Measurements from ENCODE around the gene RASEF.

RASEF gene

GRCh38 chr9:83027153-83027891 is 35.6 kb downstream of the RASEF start:
- peak; percentile 80 for DNase-seq (ENCODE audit: low read depth)
- TF ChIP-seq, protein P1, sequence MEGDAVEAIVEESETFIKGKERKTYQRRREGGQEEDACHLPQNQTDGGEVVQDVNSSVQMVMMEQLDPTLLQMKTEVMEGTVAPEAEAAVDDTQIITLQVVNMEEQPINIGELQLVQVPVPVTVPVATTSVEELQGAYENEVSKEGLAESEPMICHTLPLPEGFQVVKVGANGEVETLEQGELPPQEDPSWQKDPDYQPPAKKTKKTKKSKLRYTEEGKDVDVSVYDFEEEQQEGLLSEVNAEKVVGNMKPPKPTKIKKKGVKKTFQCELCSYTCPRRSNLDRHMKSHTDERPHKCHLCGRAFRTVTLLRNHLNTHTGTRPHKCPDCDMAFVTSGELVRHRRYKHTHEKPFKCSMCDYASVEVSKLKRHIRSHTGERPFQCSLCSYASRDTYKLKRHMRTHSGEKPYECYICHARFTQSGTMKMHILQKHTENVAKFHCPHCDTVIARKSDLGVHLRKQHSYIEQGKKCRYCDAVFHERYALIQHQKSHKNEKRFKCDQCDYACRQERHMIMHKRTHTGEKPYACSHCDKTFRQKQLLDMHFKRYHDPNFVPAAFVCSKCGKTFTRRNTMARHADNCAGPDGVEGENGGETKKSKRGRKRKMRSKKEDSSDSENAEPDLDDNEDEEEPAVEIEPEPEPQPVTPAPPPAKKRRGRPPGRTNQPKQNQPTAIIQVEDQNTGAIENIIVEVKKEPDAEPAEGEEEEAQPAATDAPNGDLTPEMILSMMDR (conservative IDR thresholded peaks at IDR 0.05; ENCODE audit: low read length), result no peak
- no peak overlapping the region for H3K4me3 ChIP-seq (ENCODE audit: low read length)

DNA sequence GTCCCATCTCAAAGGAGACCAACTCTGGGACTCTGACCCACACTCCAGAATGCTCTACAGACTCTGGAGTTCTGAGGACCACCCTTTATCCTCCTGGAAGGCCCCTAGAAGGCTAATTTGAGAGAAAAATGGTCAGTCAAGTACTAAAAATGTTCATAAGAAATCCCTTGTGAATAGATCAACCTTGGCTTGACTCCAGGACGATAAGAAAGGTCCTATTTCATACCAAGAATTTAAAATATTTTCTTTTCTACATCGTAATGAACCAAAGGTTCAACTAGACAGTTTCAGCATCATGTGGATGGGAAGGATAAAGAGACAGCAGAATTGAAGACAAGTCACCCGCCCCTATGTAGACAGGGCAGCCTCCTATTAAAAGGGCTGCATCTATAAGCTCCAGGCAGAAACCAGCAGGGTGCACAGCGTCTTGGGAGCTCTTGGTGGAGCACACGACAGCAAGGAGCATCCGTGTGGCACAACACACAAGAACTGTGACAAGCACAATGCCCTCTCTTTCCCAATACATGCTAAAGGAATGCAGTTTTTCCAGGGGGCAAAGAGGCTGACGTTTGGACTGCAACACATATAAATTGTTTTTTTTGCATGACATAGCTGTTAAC is 38.3 kb downstream of the RASEF start:
- DNase-seq (ENCODE audit: low read depth), result no peak
- H3K4me3 ChIP-seq (ENCODE audit: low read length), result no peak overlapping the region
- TF ChIP-seq, protein P1 (conservative IDR thresholded peaks at IDR 0.05; ENCODE audit: low read length), result no peak

DNA sequence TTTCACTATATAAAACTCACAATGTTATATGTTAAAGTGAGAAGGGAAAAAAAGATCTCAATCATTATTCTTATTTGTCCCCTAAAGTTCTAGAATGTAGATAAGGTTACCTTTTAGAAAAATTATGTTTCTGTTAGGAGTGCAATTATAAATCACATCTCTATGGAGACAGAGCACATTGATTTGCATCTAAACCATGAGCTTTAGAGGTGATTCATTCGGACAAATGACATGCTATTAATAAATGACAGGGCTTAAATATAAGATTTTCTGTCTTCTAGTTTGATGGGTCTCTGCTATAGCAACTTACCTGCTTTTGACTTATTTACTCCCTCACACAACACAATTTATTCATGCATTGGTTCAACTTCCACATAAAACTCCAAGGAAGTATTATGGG is 39.8 kb downstream of the RASEF start:
- H3K4me3 ChIP-seq (ENCODE audit: low read length), result no peak overlapping the region
- DNase-seq (ENCODE audit: low read depth), result no peak
- TF ChIP-seq, protein P1 (conservative IDR thresholded peaks at IDR 0.05; ENCODE audit: low read length), result no peak

DNA sequence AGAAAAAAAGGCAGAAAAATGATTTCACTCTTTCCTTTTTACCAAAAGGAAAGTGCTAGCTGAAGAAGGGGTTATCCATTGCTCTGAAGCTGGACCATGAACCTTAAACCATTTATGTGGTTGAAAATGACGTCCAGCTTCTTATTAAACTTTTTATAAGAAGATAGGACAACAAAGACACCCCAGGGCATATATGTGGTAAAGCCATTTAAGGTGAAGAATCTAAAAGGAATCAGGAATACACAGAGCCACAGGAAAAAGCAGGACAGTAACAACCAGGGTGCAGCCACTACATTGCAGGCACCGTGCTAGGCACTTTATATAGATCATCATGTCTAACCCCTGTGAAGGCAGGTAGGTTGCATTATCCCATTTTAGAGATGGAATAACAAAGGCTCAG is 42.1 kb downstream of the RASEF start:
- TF ChIP-seq, protein P1 (conservative IDR thresholded peaks at IDR 0.05; ENCODE audit: low read length), result no peak
- DNase-seq (ENCODE audit: low read depth), result no peak

GRCh38 chr9:83020327-83020726 is 42.6 kb downstream of the RASEF start:
- no peak for DNase-seq (ENCODE audit: low read depth)

More for the DNA sequence above, 42.1 kb downstream of the RASEF start:
- no peak overlapping the region for H3K4me3 ChIP-seq (ENCODE audit: low read length)

GRCh38 chr9:83019246-83019645 is 43.7 kb downstream of the RASEF start:
- no peak for DNase-seq (ENCODE audit: low read depth)
- TF ChIP-seq, protein P1 (conservative IDR thresholded peaks at IDR 0.05; ENCODE audit: low read length), result no peak
- H3K4me3 ChIP-seq (ENCODE audit: low read length), result no peak overlapping the region

More at GRCh38 chr9:83020327-83020726, 42.6 kb downstream of the RASEF start:
- TF ChIP-seq, protein P1 (conservative IDR thresholded peaks at IDR 0.05; ENCODE audit: low read length), result no peak
- no peak overlapping the region for H3K4me3 ChIP-seq (ENCODE audit: low read length)

DNA sequence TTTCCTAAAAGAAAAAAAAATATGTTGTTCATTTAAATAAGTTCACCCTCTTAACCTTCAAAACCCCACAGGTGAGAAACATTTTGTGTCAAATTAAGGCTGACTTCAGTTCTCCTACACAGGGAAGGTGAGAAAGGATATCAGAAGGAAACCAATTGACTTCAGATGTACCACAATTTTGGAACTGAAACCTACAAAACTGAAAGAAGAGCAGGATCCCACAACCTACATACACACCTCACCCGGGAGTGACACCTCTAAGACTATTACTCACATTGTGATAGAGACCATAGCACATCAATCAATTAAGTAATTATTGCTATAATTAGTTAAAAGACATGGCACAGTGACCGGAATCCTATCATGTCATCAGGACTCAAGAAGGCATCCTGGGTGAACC is 47.0 kb downstream of the RASEF start:
- no peak overlapping the region for H3K4me3 ChIP-seq (ENCODE audit: low read length)
- no peak for DNase-seq (ENCODE audit: low read depth)
- TF ChIP-seq, protein P1 (conservative IDR thresholded peaks at IDR 0.05; ENCODE audit: low read length), result no peak

All from AG10803 (cell line).